Measurements from ENCODE around the gene SCAF8. TPM values are rescaled to one million over a fixed set of nuclear protein-coding genes. Genes with fewer than 3 reads are reported as not detected.
"Not testable (repeated sequence)": the region's sequence is repeated elsewhere in the genome, so short reads cannot be mapped to it uniquely, and the experiment has no call there.

Gene SCAF8
- total RNA-seq, 1 donor from 2014 or later = 20.4 TPM

DNA sequence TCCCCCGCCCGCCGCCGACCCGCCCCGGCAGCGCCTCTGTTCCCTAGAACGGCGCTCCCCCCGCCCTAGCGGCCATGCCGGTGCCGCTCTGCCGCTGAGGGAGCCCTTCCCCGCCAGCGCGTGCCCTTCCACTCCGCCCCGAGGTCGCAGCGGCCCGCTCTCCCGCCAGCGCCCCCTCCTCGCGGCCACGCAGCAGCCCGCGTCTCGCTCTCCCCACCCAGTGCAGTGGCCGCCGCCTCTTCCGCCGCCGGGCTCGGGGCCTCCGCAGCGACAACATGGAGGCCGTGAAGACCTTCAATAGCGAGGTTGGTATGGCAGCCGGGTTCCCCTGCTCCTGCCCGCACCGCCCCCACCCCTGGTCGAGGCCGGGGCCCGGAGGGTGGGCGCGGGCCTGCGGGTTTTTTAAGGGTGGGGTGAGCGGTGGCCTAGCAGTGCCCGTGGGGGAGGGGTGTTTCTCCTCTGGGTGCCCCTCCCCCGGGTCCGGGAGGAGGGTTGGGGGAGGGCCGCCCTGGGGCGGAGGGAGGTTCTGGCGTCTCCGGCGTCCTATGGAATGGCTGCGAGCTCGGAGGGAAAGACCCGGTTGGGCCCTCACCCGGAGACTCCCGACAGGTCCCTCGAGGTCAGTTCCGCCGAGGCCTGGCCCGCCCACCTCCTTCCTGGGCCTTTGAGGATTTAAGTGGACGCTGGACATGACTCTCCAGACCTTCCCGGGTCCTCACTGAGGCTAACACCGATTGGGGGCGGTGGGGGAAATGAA, 588 bp downstream of the SCAF8 start:
- peak; percentile 98 for ATAC-seq

DNA sequence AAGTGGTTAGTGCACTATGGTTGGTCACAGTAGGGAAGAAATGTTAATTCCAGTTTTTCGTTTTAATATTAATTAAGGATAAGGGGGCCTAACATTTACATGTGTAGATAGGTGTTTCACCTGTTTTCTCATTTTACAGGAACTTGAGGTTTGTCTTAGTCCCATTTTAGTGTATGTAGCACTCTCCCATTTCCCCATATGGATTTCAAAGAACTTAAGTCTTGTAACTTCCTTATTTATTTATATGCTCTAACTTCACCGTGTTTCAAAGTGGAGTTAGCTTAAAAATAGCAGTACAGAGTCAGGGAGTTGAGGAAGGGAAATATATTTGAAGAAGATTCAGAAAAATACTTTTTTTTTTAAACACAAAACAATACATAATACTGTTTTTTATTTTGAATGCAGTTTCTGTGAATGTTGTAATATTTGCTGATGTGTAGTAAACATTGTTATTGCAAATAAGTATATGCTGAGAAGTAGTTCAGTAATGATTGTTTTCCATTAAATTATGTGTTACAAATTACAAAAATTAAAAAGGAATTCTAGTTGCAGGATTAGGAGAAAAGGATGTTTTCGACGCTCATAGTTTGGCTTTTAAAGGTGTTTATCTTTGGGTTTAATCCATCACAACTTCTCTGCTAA, 3.5 kb downstream of the SCAF8 start:
- no peak for ATAC-seq

DNA sequence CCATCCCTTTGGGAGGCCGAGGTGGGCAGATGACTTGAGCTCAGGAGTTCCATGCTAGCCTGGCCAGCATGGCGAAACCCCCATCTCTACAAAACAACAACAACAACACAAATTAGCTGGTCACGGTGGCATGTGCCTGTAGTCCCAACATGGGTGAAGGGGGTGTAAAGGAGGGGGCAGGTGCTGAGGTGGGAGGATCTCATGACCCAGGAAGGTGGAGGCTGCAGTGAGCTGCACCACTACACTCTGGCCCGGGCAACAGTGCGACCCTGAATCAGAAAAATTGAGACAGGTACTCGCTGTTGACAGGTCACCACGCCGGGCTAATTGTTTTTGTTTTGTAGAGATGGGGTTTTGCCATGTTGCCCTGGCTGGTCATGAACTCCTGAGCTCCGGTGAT, 4.2 kb downstream of the SCAF8 start:
- ATAC-seq = no peak

DNA sequence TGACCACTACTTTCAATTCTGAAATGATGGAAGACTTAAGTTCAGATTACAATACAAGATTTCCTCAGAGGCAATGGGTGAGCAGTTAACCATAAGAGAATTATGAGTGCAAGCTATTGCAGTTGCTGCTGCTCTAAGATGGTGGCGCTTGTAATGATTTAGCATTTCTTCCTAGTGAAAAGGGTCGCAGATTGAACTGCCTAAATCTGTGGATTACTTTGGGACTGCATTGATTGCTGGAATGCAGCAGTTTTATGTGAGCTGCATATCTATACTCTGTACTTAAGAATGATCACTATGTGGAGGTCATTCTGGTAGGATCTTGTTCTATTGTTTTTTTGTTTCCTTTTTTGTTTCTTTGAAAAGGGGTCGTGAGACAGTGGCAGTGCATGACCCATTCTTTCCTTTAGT, 5.3 kb downstream of the SCAF8 start:
- ATAC-seq = no peak

DNA sequence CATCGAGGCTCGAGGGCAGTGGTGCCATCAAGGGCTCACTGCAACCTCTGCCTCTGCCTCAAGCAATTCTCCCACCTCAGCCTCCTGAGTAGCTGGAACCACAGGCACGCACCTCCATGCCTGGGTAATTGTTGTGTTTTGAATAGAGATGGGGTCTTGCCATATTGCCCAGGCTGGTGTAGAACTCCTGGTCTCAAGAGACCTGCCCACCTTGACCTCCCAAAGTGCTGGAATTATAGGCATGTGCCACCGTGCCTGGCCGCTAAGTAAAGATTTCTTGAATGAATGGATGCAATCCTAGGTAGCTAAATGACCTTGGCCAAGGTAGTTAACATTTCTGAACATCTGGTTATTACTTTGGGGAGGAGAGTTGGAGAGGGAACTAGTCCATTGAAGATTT, 7.4 kb downstream of the SCAF8 start:
- ATAC-seq = no peak

DNA sequence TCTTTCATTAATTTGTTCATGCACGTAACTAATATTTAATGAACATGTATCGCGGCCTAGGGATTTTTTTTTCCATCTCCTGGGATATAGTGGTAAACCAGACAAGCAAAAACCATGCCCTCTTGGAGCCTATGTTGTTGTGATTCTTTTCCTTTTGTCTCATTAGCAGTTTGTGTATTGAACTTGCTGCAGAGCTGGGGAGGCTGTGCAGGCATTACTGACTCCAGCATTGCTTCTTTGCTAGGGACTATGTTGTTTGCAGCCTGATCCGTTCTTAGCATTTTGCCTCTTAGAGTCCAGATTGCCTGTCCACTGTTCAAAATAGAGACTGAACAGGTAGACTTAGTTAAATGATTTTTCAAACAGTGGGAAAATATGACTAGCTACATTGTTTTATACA, 9.7 kb downstream of the SCAF8 start:
- no peak for ATAC-seq

DNA sequence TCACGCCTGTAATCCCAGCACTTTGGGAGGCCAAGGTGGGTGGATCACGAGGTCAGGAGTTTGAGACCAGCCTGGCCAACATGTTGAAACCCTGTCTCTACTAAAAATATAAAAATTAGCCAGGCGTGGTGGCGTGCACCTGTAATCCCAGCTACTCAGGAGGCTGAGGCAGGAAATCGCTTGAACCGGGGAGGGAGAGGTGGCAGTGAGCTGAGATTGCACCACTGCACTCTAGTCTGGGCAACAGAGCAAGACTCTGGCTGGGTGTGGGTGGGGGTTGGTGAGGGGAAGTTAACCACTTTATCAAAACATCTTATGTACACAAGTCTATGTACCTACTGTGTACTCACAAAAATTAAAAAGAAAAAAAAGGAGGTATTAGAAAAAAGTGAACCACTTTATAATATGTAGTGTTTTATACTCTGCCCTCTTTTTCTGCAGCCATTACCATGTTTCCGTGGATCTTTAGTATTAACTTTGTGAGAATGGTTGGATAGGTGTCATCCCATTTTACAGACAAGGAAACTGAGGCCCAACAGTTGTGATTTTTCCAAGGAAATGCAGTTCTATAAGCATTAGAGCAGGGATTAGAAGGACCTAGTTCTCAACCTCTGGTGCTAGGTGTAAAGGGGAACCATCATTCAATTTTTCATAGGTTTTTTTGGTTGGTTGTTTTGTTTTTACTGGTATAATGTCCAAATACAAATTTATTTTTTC, 11.0 kb downstream of the SCAF8 start:
- ATAC-seq = not testable (repeated sequence)

DNA sequence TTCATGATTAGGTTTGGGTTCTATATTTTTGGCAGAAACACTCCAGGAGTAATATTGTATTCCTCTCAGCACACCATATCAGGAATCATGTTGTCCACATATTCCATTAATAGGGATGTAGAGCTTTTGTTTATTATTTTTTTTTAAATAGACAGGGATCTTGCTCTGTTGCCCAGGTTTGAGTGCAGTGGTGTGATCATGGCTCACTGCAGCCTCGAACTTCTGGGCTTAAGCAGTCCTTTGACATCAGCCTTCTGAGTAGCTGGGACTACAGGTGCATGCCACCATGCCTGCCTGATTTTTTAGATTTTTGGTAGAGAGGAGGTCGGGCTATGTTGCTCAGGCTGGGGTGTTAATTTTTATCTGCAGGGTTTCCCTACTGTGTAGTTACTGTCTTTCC, 12.0 kb downstream of the SCAF8 start:
- ATAC-seq = no peak

DNA sequence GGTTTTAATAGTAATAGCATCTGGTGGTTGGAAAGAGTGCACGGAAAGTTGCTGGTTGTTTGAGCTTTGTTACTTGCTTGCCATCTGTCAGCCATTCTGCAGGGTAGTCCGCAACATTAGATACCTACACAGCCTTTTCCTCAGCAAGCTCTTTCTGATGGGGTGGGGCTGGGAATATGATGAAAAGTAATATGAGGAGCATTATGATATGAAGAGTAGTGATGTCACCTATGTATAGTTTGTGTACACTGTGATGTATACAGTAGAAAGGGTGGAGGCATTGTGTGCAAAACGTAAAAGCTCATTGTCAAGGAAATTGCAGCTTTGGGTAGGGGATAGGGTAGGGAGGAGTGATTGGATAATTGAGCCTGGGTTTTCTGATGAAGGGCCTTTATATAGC, 16.1 kb downstream of the SCAF8 start:
- ATAC-seq = no peak

DNA sequence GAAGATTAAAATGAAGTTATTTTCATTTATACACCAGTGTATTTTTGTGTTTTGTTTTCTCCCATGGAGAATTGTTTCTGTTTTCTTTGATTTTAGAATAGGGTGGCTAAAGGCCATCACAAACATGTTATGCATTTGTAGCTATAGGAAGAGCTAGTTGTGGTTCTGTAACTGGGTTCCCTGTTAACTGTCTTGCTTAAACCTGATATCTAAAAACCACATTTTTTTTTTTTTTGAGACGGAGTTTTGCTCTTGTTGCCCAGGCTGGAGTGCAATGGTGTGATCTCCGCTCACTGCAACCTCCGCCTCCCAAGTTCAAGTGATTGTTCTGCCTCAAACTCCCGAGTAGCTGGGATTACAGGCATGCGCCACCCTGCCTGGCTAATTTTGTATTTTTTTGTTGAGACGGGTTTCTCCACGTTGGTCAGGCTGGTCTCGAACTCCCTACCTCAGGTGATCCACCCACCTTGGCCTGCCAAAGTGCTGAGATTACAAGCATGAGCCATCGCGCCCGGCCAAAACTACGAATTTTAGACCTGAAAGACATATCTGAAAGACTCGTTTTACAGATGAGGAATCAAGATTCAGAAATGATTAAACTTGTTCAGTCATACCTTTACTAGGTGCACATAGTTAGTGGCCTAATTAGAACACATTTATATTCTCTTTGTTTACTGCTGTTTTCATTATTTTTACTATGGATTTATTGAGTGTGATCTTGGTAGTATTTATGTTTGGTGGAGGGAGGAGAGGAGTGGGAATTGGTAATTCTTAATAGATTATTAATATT, 18.0 kb downstream of the SCAF8 start:
- no peak for ATAC-seq

DNA sequence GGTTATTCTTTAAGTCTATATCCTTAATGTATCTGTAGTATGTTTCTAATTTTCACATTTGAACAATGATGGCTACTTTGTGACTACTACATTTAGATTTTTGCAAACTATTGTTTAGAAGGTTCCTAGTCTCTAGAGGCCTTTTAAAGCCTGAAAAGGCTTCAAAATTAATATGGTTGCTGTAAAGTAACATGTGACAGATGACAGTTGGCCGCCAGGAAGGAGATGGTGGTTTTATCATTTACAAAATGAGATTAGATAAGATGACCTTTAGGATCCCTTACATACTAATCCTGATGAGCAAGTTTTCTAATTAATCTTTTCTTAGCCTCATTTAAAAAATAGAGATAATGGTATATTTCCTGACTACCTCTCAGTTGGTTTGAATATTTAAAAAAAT, 18.8 kb downstream of the SCAF8 start:
- ATAC-seq = no peak

DNA sequence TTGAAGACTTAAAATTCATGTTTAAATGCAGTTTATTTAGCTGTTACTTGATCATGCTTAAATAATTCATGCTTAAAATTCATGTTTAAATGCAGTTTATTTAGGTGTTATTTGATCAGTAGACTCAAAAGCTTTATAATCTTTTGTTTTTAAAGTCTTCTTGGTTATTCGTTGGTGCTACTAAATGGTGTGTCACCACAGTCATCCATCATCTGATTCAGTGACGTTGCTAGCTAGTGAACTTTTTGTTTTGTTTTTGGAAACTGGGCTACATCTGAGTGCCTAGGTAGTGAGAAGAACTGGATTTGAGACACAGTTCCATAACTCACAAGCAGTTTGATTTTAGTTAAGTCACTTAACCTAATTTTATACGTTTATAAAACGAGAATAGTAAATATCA, 20.9 kb downstream of the SCAF8 start:
- peak; percentile 63 for ATAC-seq

DNA sequence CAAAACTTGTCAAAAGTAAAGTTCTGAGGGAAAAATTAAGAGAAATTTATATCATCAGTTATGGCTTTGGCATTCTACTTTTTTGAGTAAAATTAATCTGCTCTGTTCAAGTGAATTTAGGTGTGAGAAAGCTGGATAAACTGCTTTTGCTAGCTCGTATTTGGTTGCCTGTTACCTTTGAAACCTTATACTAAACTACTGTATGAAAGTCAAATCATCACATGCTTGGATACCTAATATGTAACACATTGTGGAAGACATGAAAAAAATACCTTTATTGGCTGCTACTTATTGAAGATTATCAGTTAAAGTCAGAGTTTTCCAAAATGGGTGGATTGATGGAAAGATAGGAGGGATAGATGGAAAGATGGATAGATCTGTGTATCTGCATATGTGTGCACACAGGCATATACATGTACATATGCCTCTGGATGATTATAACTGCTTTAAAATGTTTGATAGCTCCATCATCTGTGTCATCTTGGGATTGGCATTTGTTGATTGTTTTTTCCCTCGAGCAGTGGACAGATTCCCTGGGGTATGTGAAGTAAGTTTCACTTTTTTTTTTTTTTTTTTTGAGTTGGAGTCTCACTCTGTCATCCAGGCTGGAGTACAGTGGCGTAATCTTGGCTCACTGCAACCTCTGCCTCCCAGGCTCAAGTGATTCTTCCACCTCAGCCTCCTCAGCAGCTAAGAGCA, 24.3 kb downstream of the SCAF8 start:
- ATAC-seq = peak; percentile 9

DNA sequence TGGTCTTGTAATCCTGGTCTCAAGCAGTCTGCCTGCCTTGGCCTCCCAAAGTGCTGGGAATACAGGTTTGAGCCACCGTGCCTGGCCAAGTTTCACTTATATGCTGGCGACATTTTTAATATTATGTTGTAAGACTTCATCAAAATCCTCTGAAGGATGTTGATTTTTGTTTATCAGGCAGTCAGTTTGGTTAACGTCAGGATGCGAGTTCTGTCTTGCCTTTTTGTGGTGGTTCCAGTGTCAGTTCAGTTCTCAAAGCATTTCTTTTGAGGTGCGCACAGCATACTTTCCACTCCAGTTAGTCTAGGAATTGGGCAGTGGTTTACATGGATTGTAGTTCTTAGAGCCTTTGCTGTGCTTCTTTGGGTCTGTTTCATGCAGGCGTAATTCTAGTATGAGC, 24.9 kb downstream of the SCAF8 start:
- peak; percentile 68 for ATAC-seq

DNA sequence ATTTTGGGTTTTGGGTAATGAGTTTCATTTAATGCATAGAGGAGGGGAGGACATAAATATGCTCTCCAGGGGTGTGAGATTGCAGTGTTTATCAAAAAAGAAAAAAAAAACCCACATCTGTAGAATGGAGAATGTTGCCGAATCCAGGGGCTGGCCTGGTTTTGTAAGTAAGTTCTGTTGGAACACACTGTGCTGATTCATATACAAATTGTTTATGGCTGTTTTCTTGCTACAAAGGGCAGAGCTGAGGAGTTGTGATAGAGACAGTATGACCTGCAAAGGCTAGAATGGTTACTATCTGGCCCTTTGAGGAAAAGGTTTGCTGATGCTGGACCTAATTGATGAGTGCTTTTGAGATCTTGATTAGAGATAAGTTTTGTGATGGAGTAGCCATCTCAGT, 30.4 kb downstream of the SCAF8 start:
- no peak for ATAC-seq

DNA sequence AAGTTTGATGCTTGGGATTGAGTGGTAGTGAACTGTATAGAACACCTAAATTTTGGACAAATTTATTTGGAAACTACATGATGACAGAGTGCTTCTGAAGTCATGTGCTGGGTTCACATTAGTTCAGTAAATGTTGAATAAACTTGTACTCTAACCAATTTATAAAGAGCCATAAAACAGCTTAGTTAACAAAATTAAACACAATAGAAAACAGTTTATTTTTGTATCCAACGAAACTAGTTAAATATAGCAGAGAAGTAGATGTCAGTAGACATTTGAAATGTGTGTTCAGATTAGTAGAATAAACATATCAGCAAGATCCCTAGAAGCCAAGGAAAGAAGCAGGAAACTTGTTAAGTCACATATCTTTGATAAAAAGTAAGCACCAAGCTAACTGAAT, 32.1 kb downstream of the SCAF8 start:
- ATAC-seq = no peak

DNA sequence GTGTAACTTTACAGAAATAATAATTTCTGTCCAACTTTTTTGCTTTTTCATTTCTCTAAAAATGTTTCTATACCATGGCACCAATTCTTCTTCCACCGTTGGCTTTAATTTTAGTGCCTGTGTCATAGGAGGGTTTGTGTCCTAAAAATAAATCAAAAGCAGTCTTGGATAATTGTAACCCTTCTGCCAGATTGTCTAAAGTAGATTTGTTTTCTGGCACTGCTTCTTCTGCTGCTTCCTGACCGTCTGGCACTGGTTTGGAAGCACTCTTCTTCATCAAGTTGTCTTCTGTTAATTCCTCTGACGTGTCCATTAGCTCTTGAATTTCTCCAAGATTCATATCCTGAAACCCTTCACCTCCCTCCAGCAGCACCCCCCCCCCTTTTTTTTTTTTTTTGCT, 33.1 kb downstream of the SCAF8 start:
- ATAC-seq = no peak

DNA sequence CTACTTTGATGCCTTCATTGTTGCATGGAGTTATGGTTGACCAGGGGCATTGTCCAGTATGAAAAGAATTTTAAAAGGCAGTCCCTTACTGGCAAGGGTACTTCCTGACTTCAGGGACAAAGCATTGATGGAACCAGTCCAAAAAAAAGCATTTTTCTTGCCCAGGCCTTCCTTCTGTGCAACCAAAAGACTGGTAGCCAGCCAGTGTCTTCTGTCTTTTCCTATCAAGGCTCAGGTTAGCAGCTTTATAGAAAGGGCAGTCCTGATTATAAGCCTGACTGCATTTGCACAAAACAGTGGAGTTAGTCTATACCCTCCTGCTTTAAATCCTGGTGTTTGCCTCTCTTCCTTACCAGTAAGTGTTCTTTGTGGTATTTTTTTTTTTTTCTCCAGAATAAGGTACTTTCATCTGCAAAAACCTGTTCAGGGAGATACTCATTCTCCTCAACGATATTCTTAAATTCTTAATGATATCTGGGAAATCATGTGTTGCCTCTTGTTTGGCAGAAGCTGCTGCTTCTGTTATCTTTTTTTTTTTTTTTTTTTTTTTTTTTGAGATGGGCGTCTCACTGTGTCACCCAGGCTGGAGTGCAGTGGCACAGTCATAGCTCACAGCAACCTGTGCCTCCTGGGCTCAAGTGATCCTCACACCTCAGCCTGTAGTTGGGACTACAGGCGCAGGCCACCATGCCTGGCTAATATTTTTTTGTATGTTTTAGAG, 33.9 kb downstream of the SCAF8 start:
- no peak for ATAC-seq

DNA sequence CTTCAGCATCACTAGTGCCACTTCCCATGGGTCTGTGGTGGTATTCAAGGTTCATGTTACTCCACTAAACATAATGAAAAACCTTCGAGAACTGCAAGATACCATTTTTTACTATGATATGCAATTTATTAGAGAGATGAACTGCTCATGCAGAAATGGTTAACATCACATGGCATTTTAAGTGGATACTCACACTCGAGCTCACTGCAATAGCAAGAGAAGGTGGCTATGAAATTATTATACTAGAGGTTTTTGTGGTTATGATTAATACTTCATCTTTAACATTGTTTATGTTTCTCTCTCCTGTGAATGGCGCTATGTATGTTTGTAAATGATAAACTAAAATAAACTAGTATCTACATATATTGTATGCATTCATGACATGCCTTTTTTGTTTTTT, 35.1 kb downstream of the SCAF8 start:
- ATAC-seq = no peak

DNA sequence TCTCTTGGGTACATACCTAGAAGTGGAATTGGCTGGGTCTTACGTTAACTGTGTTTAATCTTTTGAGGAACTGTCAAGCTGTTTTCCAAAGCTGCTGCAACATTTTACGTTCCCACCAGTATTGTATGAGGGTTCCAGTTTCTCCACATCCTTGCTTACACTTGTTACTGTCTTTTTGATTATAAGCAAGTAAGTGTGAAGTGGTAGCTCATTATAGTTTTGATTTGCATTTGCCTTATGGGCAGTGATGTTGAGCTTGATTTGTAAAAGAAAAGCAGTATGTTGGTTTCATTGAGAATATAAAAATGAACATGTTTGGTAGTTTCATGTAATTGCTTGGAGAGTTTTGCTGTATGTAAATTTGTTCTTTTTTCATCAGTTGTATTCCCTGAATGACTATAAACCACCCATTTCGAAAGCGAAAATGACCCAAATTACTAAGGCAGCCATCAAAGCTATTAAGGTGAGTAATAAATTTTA, 40.4 kb downstream of the SCAF8 start:
- no peak for ATAC-seq

DNA sequence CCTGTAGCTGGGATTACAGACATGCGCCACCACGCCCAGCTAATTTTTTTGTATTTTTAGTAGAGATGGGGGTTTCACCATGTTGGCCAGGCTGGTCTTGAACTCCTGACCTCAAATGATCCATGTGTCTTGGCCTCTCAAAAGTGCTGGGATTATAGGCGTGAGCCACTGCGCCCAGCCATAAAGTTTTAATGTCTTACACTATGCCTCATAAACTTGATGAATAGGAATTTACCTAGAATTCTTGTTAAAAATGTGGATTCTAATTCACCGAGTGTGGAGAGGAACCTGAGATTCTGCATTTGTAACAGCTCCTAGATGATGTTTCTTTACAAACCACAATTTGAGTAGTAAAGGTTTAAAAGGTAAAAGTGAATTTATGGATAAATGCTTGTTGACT, 45.9 kb downstream of the SCAF8 start:
- not testable (repeated sequence) for ATAC-seq

DNA sequence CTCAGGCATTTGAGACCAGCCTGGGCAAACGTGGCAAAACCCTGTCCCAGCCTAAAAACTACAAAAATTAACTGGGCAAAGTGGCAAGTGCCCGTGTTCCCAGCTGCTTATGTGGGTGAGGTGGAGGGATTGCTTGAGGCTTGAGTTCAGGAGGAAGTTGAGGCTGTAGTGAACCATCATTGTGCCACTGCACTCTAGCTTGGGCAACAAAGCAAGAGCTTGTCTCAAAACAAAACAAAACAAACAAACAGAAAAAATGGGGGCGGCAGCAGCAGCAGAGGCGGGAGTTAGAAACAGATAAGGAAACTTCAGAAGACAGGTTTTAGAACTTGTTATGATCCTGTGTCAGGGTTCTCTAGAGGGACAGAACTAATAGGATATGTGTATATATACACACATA, 49.0 kb downstream of the SCAF8 start:
- ATAC-seq = no peak
